HG03097 (cell line): ENCODE data around the gene RBMXL3.

Source experiments
- ATAC-seq: cut with Tn5 transposase; IDR thresholded peaks from one replicate; pipeline ENCODE4 v1.9.1; 2021; ENCODE audit not compliant: unreplicated experiment, low FRiP score

Gene RBMXL3

DNA sequence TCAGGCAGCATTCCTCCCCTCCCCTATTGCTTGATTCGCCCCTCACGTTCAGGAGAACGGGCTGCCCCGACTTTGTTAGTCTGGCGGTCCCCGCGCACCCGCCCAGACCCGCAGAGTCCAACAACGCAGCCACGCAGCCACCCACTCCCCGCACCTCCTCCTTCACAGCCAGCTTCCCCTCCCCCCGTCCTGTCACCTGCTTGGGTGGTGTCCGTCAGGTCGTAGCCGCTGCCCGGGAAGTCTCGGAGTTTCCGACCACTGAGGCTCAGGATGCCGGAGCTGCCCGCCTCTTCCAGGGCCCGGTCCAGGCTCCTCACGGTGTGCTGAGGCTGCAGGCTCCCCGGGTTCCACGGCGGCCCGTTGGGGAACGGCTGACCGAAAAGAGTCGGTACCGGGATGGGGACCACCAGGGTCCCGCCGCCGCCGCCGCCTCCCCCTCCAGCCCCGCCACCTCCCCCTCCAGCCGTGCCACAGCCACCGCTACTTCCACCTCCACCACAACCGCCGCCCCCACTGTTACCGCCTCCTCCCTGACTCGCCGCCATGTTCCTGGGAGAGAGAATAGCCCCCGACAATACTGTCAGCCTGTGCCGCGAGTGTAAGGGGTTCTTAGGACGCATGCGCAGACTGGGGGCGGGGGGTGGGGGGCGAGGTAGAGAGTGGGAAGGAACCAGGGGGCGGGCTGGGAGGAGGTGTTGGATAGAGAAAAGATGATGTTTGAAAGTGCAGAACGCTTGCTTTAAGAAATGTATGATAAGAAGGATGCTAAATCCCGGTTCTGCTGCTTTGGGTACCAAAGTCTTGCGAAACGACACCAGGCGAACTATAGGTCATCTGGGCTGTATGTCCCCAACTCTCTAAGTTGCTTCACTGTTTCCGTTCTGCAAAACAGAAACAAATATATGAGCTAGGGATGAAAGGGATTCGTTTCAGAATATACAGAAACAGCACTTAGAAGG lies 44.6 kb downstream of the RBMXL3 start, which contains the start of gene LRCH2:
Gene LRCH2, minus strand, starts transcription at position 600 of the 959 bp plus-strand sequence. Its CDS starts 55 bp downstream, at position 545.
- ATAC-seq = no peak

DNA sequence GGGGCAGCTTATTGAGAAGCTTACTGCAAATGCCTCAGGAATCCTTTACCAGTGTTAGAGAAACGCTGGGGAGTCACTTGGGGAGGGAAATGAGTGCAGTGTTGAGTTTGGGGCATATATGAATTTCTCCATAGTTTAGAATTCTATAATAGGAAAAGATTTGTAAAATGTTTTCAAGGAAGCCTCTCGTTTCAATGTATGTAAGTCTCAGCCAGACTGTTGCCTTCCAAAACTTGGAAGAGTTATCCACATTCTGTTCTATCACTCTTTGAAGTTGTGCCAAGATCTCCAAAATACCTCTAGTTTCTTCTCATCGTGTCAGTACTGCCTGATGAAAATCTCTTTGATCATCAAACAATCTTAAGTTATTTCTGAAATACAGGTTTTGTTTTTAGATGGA lies 45.3 kb downstream of the RBMXL3 start:
- no peak for ATAC-seq

DNA sequence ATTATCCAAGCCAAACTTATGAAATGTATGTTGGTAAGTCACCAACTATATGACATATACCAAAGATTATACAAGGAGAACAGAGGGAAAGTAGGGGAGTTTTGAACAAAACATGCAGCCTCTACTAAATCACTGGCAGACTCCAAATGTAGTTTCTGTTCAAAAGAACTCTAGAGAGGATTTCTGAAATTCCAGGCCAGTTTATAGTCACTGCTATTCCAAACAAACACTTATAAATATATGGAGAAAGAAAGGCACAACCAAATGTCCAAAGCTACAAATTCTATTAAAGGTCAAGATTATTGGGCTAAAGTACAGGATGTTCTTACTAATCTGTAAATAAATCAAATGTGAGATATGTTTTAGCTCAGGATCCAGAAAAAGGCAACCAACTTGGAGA lies 47.4 kb downstream of the RBMXL3 start:
- no peak for ATAC-seq

DNA sequence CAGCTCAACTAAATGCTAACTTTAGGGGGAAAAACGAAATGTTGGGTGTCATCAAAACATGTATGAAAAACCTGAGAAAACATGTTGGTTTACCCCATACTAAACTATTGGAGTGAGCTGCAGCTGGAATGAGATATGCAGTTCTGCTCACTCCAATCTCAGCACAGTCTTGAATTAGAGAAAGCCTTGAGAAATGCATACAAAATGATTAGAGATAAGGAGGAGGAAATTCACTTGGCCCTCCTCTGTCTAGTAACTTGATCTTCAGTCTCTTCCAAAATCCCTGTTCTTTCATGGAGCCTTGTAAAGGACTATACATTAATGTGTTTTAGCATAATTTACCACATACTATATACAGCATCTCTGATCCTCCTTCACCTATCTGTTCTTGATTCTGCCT lies 47.8 kb downstream of the RBMXL3 start:
- ATAC-seq = no peak
